Astrocyte of the spinal cord (primary cell): ENCODE measurements around the gene SLAMF8.
A peak's percentile ranks its signal among the peaks of the same experiment; 100 is the strongest.

Experiments
- DNase-seq: peaks from one replicate; pipeline ENCODE4 v3.0.0; 2011; ENCODE audit warnings: low read depth, low spot score
- H3K4me3 ChIP-seq: 2 replicates; pipeline ENCODE4 v1.5.1; 2011; ENCODE audit warnings: low read depth, mild to moderate bottlenecking, low read length, moderate library complexity
- CTCF ChIP-seq: IDR thresholded peaks from 2 replicates; pipeline ENCODE4 v1.5.1; 2012; ENCODE audit warnings: low read depth, mild to moderate bottlenecking, low read length, inconsistent platforms
- in situ Hi-C: cut with HindIII; loops from 2 replicates; pipeline ENCODE4 v1.10.0; 2017; ENCODE audit warnings: low sequenced_read_pairs

SLAMF8 gene

GRCh38 chr1:159864262-159864661 is 37.6 kb downstream of the SLAMF8 start:
- DNase-seq, result no peak
- H3K4me3 ChIP-seq, result no peak overlapping the region
- in situ Hi-C loops, result no loop called here
- TF ChIP-seq CTCF, result no peak

- in situ Hi-C loops, result no loop called here
- TF ChIP-seq CTCF, result no peak
- no peak for DNase-seq
- no peak overlapping the region for H3K4me3 ChIP-seq
Observed at GRCh38 chr1:159866066-159866465, 39.4 kb downstream of the SLAMF8 start.

GRCh38 chr1:159866905-159867663 is 40.4 kb downstream of the SLAMF8 start:
- no peak for DNase-seq
- TF ChIP-seq CTCF, result no peak
- no peak overlapping the region for H3K4me3 ChIP-seq
- in situ Hi-C loops, result no loop called here

- in situ Hi-C loops, result no loop called here
- TF ChIP-seq CTCF, result no peak
- DNase-seq, result no peak
- H3K4me3 ChIP-seq, result no peak overlapping the region
Observed at GRCh38 chr1:159867664-159868026, 41.0 kb downstream of the SLAMF8 start.

GRCh38 chr1:159868766-159869165 is 42.1 kb downstream of the SLAMF8 start:
- no peak for TF ChIP-seq CTCF
- no peak overlapping the region for H3K4me3 ChIP-seq
- DNase-seq, result no peak
- in situ Hi-C loops, result no loop called here

- in situ Hi-C loops, result no loop called here
- no peak overlapping the region for H3K4me3 ChIP-seq
- no peak for TF ChIP-seq CTCF
- DNase-seq, result peak; percentile 82
Observed at GRCh38 chr1:159869173-159869572, 42.5 kb downstream of the SLAMF8 start.
